ENCODE measurements around the gene GPI.

DNA sequence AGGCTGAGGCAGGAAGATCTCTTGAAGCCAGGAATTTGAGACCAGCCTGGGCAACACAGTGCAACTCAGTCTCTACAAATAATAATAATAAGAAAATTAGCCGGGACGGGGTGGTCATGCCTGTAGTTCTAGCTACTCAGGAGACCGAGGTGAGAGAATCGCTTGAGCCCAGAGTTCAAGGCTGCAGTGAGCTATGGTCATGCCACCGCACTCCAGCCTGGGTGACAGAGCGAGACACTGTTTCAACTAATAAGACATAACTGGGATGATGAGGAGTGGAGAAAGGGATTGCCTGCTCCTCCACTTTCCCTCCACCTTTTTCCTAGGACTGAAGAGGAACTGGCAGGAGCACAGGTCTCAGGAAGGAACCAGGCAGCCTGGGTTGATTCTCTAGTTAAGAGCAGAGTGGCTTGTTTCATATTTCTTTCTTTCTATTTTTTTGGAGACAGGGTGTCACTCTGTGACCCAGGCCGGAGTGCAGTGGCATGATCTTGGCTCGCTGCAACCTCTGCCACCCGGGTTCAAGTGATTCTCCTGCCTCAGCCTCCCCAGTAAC, 4.6 kb upstream of the GPI start:
- TF ChIP-seq, protein P1, sequence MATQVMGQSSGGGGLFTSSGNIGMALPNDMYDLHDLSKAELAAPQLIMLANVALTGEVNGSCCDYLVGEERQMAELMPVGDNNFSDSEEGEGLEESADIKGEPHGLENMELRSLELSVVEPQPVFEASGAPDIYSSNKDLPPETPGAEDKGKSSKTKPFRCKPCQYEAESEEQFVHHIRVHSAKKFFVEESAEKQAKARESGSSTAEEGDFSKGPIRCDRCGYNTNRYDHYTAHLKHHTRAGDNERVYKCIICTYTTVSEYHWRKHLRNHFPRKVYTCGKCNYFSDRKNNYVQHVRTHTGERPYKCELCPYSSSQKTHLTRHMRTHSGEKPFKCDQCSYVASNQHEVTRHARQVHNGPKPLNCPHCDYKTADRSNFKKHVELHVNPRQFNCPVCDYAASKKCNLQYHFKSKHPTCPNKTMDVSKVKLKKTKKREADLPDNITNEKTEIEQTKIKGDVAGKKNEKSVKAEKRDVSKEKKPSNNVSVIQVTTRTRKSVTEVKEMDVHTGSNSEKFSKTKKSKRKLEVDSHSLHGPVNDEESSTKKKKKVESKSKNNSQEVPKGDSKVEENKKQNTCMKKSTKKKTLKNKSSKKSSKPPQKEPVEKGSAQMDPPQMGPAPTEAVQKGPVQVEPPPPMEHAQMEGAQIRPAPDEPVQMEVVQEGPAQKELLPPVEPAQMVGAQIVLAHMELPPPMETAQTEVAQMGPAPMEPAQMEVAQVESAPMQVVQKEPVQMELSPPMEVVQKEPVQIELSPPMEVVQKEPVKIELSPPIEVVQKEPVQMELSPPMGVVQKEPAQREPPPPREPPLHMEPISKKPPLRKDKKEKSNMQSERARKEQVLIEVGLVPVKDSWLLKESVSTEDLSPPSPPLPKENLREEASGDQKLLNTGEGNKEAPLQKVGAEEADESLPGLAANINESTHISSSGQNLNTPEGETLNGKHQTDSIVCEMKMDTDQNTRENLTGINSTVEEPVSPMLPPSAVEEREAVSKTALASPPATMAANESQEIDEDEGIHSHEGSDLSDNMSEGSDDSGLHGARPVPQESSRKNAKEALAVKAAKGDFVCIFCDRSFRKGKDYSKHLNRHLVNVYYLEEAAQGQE (IDR thresholded peaks at IDR 0.05; ENCODE audit: low read depth, low read length): no peak
- TF ChIP-seq FOXJ3 (CRISPR knock-in tag; IDR thresholded peaks at IDR 0.05): no peak
- no peak for TF ChIP-seq EP300 (IDR thresholded peaks at IDR 0.05; ENCODE audit: borderline replicate concordance in 1 of 2, low read depth in 1 of 2, low read length in 1 of 2)
